ENCODE data around the gene OR4K1. TPM values are rescaled to one million over a fixed set of nuclear protein-coding genes. Genes with fewer than 3 reads are reported as not detected.

OR4K1 gene
- total RNA-seq, 1 experiment from 2014 or later: not detected

DNA sequence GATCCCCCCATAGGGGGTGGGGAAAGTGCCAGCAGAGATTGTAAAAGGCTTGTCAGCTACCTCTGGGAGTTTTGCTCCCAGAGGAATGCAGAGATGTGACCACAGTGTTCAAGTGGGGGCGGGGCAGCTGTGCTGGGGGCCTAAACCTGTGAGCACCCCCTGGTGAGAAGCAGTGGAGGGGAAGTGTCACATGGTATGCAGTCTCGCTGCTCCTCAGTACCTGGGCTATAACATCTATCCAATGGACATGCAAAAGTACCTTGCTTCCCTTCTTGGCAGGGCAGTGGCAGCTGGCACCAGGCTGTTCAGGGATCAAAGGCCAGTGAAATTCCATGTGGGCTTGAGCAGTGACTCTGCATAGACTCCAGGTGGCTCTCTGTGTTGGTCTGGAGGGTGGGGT, 35.4 kb upstream of the OR4K1 start:
- CTCF ChIA-PET: no interaction called here
- intact Hi-C loops (cut with micrococcal nuclease): no loop called here
- DNase-seq (ENCODE audit: low read depth, low spot score) (no peak), ATAC-seq (no peak)
- POLR2A ChIA-PET: no interaction called here
- H3K4me2 ChIP-seq (ENCODE audit: low read length): no peak overlapping the region
- BruUV-seq (replicated peaks): no TSS peak
- H3K79me2 ChIP-seq (ENCODE audit: insufficient read depth, low read length): no peaks in the 10 kb centered on the region
- H3K9ac ChIP-seq (ENCODE audit: low read length): no peak overlapping the region
- no peak overlapping the region for H2AFZ ChIP-seq (ENCODE audit: low read depth, low read length, poor library complexity, severe bottlenecking)
- no peak overlapping the region for H3K27ac ChIP-seq (ENCODE audit: low read depth, low read length)
- H3K36me3 ChIP-seq (ENCODE audit: control insufficient read depth in 1 of 2, insufficient read depth in 2 of 2, low read length in 2 of 2): no peaks in the 10 kb centered on the region
- no peaks in the 10 kb centered on the region for H3K4me1 ChIP-seq (ENCODE audit: control insufficient read depth in 1 of 2, insufficient read depth in 2 of 2, low read length in 2 of 2)
- H3K9me3 ChIP-seq (ENCODE audit: control insufficient read depth in 1 of 2, insufficient read depth in 1 of 2, low read depth in 1 of 2, low read length in 2 of 2): peaks cover 42 to 53% of the 10 kb centered on the region in 2 experiments; a peak in 2 of 4 replicates
- RAD21 ChIA-PET (ENCODE audit: low non-redundant PET in 1 of 2, low total read pairs in 2 of 2, uncharacterized antibody in 2 of 2, unreplicated experiment in 2 of 2): no interaction called here
- TF ChIP-seq SP1 (IDR thresholded peaks at IDR 0.05; ENCODE audit: low read depth): no peak
- no peak for TF ChIP-seq POLR2A (IDR thresholded peaks at IDR 0.05; ENCODE audit: borderline replicate concordance, extremely low read depth, insufficient read depth, insufficient read length)
- no peak for TF ChIP-seq EZH2phosphoT487 (IDR thresholded peaks at IDR 0.05; ENCODE audit: borderline replicate concordance)
- no peak for TF ChIP-seq JUND (IDR thresholded peaks at IDR 0.05)
- no peak for TF ChIP-seq RAD21 (IDR thresholded peaks at IDR 0.05; ENCODE audit: low read depth)
- TF ChIP-seq ZNF274 (IDR thresholded peaks at IDR 0.05; ENCODE audit: low read depth, low read length): no peak
- TF ChIP-seq EZH2 (IDR thresholded peaks at IDR 0.05): no peak
- TF ChIP-seq, protein P1, sequence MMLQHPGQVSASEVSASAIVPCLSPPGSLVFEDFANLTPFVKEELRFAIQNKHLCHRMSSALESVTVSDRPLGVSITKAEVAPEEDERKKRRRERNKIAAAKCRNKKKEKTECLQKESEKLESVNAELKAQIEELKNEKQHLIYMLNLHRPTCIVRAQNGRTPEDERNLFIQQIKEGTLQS (IDR thresholded peaks at IDR 0.05): no peak
- no peak for TF ChIP-seq TCF7L2 (IDR thresholded peaks at IDR 0.05; ENCODE audit: borderline replicate concordance, extremely low read depth, insufficient read depth, insufficient read length)
- no peak overlapping the region for H3K4me3 ChIP-seq (replicated peaks in 1 of 2; ENCODE audit: low read depth in 1 of 2, low read length in 2 of 2)
- no peaks in the 10 kb centered on the region for H3K27me3 ChIP-seq (ENCODE audit: insufficient read depth, low read length)
- H3K9me2 ChIP-seq (ENCODE audit: insufficient read depth): no peaks in the 10 kb centered on the region
- no peaks in the 10 kb centered on the region for H4K20me1 ChIP-seq (ENCODE audit: insufficient read depth)

DNA sequence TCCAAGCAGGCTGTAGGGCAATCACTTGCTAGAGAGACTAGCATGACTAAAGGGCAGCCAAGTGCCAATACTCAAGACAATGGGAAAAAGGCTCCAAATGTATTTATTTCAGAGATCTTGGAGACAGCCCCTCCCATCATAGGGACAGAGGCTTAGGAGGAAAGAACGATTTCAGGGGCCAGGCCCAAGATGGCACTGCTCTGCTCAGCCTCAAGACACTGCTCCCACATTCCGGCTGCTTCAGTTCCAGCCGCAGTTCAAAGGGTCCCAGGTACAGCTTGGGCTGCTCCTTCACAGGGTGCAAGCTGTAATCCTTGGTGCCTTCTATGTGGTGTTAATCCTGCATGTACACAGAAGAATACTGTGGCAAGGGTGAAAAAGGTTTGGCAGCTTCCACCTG, 29.7 kb upstream of the OR4K1 start:
- RAD21 ChIA-PET (ENCODE audit: low non-redundant PET in 1 of 2, low total read pairs in 2 of 2, uncharacterized antibody in 2 of 2, unreplicated experiment in 2 of 2): no interaction called here
- intact Hi-C loops (cut with micrococcal nuclease): no loop called here
- Histone ChIP-seq H2AFZ (ENCODE audit: low read depth, low read length, poor library complexity, severe bottlenecking) (no peak overlapping the region), H3K9ac (ENCODE audit: low read length) (no peak overlapping the region), H3K4me1 (ENCODE audit: control insufficient read depth in 1 of 2, insufficient read depth in 2 of 2, low read length in 2 of 2) (no peaks in the 10 kb centered on the region), H3K4me3 (replicated peaks in 1 of 2; ENCODE audit: low read depth in 1 of 2, low read length in 2 of 2) (no peak overlapping the region), H3K27ac (ENCODE audit: low read depth, low read length) (no peak overlapping the region), H3K36me3 (ENCODE audit: control insufficient read depth in 1 of 2, insufficient read depth in 2 of 2, low read length in 2 of 2) (no peaks in the 10 kb centered on the region), H3K79me2 (ENCODE audit: insufficient read depth, low read length) (no peaks in the 10 kb centered on the region), H3K9me2 (ENCODE audit: insufficient read depth) (no peaks in the 10 kb centered on the region), H3K4me2 (ENCODE audit: low read length) (no peak overlapping the region), H4K20me1 (ENCODE audit: insufficient read depth) (no peaks in the 10 kb centered on the region), H3K9me3 (ENCODE audit: control insufficient read depth in 1 of 2, insufficient read depth in 1 of 2, low read depth in 1 of 2, low read length in 2 of 2) (peaks cover 22 to 49% of the 10 kb centered on the region in 2 experiments; a peak in 3 of 4 replicates), H3K27me3 (ENCODE audit: insufficient read depth, low read length) (no peaks in the 10 kb centered on the region)
- CTCF ChIA-PET: no interaction called here
- BruUV-seq (replicated peaks): no TSS peak
- no peak for ATAC-seq
- TF ChIP-seq ZNF274 (IDR thresholded peaks at IDR 0.05; ENCODE audit: low read depth, low read length) (no peak), CEBPB (IDR thresholded peaks at IDR 0.05; ENCODE audit: low read depth) (no peak), ZFX (IDR thresholded peaks at IDR 0.05) (no peak), SRF (IDR thresholded peaks at IDR 0.05; ENCODE audit: low read depth) (no peak), EZH2 (IDR thresholded peaks at IDR 0.05) (no peak), JUND (IDR thresholded peaks at IDR 0.05) (no peak), RAD21 (IDR thresholded peaks at IDR 0.05; ENCODE audit: low read depth) (no peak), FOSL1 (IDR thresholded peaks at IDR 0.05; ENCODE audit: low read depth) (no peak), YY1 (IDR thresholded peaks at IDR 0.05; ENCODE audit: extremely low read depth, insufficient replicate concordance, low read depth, low read length) (no peak), EGR1 (IDR thresholded peaks at IDR 0.05; ENCODE audit: low read depth) (no peak), SP1 (IDR thresholded peaks at IDR 0.05; ENCODE audit: low read depth) (no peak), POLR2A (IDR thresholded peaks at IDR 0.05; ENCODE audit: borderline replicate concordance, extremely low read depth, insufficient read depth, insufficient read length) (no peak), EZH2phosphoT487 (IDR thresholded peaks at IDR 0.05; ENCODE audit: borderline replicate concordance) (no peak), CBX3 (IDR thresholded peaks at IDR 0.05; ENCODE audit: low read depth) (no peak)
- TF ChIP-seq, protein P2, sequence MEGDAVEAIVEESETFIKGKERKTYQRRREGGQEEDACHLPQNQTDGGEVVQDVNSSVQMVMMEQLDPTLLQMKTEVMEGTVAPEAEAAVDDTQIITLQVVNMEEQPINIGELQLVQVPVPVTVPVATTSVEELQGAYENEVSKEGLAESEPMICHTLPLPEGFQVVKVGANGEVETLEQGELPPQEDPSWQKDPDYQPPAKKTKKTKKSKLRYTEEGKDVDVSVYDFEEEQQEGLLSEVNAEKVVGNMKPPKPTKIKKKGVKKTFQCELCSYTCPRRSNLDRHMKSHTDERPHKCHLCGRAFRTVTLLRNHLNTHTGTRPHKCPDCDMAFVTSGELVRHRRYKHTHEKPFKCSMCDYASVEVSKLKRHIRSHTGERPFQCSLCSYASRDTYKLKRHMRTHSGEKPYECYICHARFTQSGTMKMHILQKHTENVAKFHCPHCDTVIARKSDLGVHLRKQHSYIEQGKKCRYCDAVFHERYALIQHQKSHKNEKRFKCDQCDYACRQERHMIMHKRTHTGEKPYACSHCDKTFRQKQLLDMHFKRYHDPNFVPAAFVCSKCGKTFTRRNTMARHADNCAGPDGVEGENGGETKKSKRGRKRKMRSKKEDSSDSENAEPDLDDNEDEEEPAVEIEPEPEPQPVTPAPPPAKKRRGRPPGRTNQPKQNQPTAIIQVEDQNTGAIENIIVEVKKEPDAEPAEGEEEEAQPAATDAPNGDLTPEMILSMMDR (IDR thresholded peaks at IDR 0.05 in 2 of 3, conservative IDR thresholded peaks at IDR 0.05 in 1 of 3; ENCODE audit: borderline replicate concordance in 1 of 3, insufficient read depth in 1 of 3, low read depth in 2 of 3, low read length in 2 of 3): no peak
- TF ChIP-seq, protein P3, sequence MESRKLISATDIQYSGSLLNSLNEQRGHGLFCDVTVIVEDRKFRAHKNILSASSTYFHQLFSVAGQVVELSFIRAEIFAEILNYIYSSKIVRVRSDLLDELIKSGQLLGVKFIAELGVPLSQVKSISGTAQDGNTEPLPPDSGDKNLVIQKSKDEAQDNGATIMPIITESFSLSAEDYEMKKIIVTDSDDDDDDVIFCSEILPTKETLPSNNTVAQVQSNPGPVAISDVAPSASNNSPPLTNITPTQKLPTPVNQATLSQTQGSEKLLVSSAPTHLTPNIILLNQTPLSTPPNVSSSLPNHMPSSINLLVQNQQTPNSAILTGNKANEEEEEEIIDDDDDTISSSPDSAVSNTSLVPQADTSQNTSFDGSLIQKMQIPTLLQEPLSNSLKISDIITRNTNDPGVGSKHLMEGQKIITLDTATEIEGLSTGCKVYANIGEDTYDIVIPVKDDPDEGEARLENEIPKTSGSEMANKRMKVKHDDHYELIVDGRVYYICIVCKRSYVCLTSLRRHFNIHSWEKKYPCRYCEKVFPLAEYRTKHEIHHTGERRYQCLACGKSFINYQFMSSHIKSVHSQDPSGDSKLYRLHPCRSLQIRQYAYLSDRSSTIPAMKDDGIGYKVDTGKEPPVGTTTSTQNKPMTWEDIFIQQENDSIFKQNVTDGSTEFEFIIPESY (IDR thresholded peaks at IDR 0.05; ENCODE audit: extremely low read depth, insufficient replicate concordance, low read length): no peak
- no peak for DNase-seq (ENCODE audit: low read depth, low spot score)
- POLR2A ChIA-PET: no interaction called here

All from HCT116 (cell line).